T47D (cell line): ENCODE measurements around the gene TP53BP1.
"Not testable (repeated sequence)": the region's sequence is repeated elsewhere in the genome, so short reads cannot be mapped to it uniquely, and the experiment has no call there.

Experiments used
- DNase-seq, 2 experiments: peaks; one replicate each; pipeline versions ENCODE4 v3.0.0 to v3.0.0-alpha.2; 2011 to 2012; ENCODE audit warnings: low read depth in 1 of 2, low spot score in 1 of 2
- JUND ChIP-seq: IDR thresholded peaks from 2 replicates; pipeline ENCODE4 v1.6.1; 2012; ENCODE audit warnings: low read depth
- in situ Hi-C: cut with HindIII; loops from 2 replicates; pipeline ENCODE4 v1.10.0; 2016; ENCODE audit warnings: low sequenced_read_pairs, low pct_unique_long_range_greater_than_20kb

Gene TP53BP1

GRCh38 chr15:43492673-43493601 is at the start of gene TP53BP1:
TSS of gene TP53BP1 (minus strand) at chr15:43493156. CDS start at chr15:43493043, 113 bp downstream.
- no peak for TF ChIP-seq JUND
- peak; percentile 92 to 96 for DNase-seq
- in situ Hi-C loops = no loop called here

- in situ Hi-C loops = no loop called here
- no peak for TF ChIP-seq JUND
- no peak for DNase-seq
Measured at GRCh38 chr15:43541785-43542184, 48.8 kb upstream of the TP53BP1 start.

GRCh38 chr15:43538091-43538490 is 45.1 kb upstream of the TP53BP1 start:
- DNase-seq = no peak
- in situ Hi-C loops = no loop called here
- TF ChIP-seq JUND = no peak

GRCh38 chr15:43534897-43535296 is 41.9 kb upstream of the TP53BP1 start:
- TF ChIP-seq JUND = no peak
- DNase-seq = no peak
- in situ Hi-C loops = no loop called here

GRCh38 chr15:43532826-43533225 is 39.9 kb upstream of the TP53BP1 start:
- DNase-seq, in situ Hi-C loops: not testable (repeated sequence)

GRCh38 chr15:43531018-43531670 is 38.2 kb upstream of the TP53BP1 start:
- no peak for DNase-seq
- in situ Hi-C loops = no loop called here
- no peak for TF ChIP-seq JUND

GRCh38 chr15:43529587-43530345 is 36.8 kb upstream of the TP53BP1 start:
- no peak for TF ChIP-seq JUND
- DNase-seq = no peak
- in situ Hi-C loops = no loop called here

- TF ChIP-seq JUND = no peak
- in situ Hi-C loops = no loop called here
- DNase-seq = no peak
Measured at GRCh38 chr15:43529141-43529540, 36.2 kb upstream of the TP53BP1 start.

GRCh38 chr15:43528542-43529007 is 35.6 kb upstream of the TP53BP1 start:
- in situ Hi-C loops = no loop called here
- DNase-seq = no peak

GRCh38 chr15:43527802-43528541 is 35.0 kb upstream of the TP53BP1 start:
- in situ Hi-C loops = no loop called here
- no peak for TF ChIP-seq JUND
- no peak for DNase-seq

More at GRCh38 chr15:43528542-43529007, 35.6 kb upstream of the TP53BP1 start:
- no peak for TF ChIP-seq JUND

GRCh38 chr15:43527016-43527801 is 34.3 kb upstream of the TP53BP1 start:
- TF ChIP-seq JUND = no peak
- DNase-seq = no peak
- in situ Hi-C loops = no loop called here
